ENCODE results near the gene DENND1A.

Gene DENND1A

GRCh38 chr9:123883634-123884033 lies 46.3 kb downstream of the DENND1A start:
- no peak overlapping the region for H3K4me3 ChIP-seq (ENCODE audit: low read length in 2 of 2)
- no peak overlapping the region for H2BK120ac ChIP-seq (ENCODE audit: low read depth, low read length)
- WGBS, 2 donors (ENCODE audit: extremely low coverage in 2 of 2, insufficient read length in 2 of 2, insufficient replicate concordance in 1 of 2): no CpG with 5 or more reads among the region's 1 CpG

GRCh38 chr9:123881604-123882003 lies 48.3 kb downstream of the DENND1A start:
- H3K18ac ChIP-seq (ENCODE audit: low read length): no peak overlapping the region
- no peak for DNase-seq (ENCODE audit: low spot score)

More at GRCh38 chr9:123883634-123884033, 46.3 kb downstream of the DENND1A start:
- Histone ChIP-seq H3K23ac (ENCODE audit: low read depth, low read length, poor library complexity) (no peak overlapping the region), H3K18ac (ENCODE audit: low read length) (no peak overlapping the region), H3K79me1 (ENCODE audit: low read depth, low read length) (peaks cover 7% of the 10 kb centered on the region), H3K27me3 (ENCODE audit: control insufficient read depth in 3 of 3, insufficient read depth in 3 of 3, low read depth in 1 of 3, low read length in 3 of 3) (peaks cover 0 to 2% (median 0%) of the 10 kb centered on the region in 3 experiments), H3K9ac (ENCODE audit: low read depth, low read length, poor library complexity) (no peak overlapping the region), H4K8ac (ENCODE audit: low read depth, low read length) (no peak overlapping the region), H3K36me3 (replicated peaks in 1 of 2; ENCODE audit: control insufficient read depth in 2 of 2, insufficient read depth in 2 of 2, low read length in 2 of 2) (peaks cover 0 to 6% of the 10 kb centered on the region in 2 donors), H2BK12ac (ENCODE audit: low read length) (no peak overlapping the region), H3K14ac (ENCODE audit: low read length) (no peak overlapping the region), H2AFZ (ENCODE audit: low read length) (no peak overlapping the region), H4K91ac (ENCODE audit: low read depth, low read length, poor library complexity) (no peak overlapping the region), H2BK5ac (ENCODE audit: low read length) (no peak overlapping the region), H3K9me3 (replicated peaks in 1 of 2; ENCODE audit: control insufficient read depth in 2 of 2, insufficient read depth in 1 of 2, low read depth in 1 of 2, low read length in 2 of 2) (peaks cover 6 to 16% of the 10 kb centered on the region in 2 donors), H3K4ac (ENCODE audit: low read length) (no peak overlapping the region), H3K4me2 (ENCODE audit: insufficient read depth, low read length, poor library complexity, severe bottlenecking) (no peak overlapping the region), H2AK5ac (ENCODE audit: low read depth, low read length) (no peak overlapping the region), H3K27ac (replicated peaks; ENCODE audit: low read length) (no peak overlapping the region), H2BK15ac (ENCODE audit: low read length) (no peak overlapping the region), H3K4me1 (ENCODE audit: control insufficient read depth in 2 of 2, insufficient read depth in 1 of 2, low read depth in 1 of 2, low read length in 2 of 2) (peaks cover 0 to 7% of the 10 kb centered on the region in 2 donors)
- DNase-seq (ENCODE audit: low spot score): no peak

GRCh38 chr9:123880420-123880819 lies 49.5 kb downstream of the DENND1A start:
- Histone ChIP-seq H3K9me3 (replicated peaks in 1 of 2; ENCODE audit: control insufficient read depth in 2 of 2, insufficient read depth in 1 of 2, low read depth in 1 of 2, low read length in 2 of 2) (peaks cover 0 to 6% of the 10 kb centered on the region in 2 donors), H3K4me1 (ENCODE audit: control insufficient read depth in 2 of 2, insufficient read depth in 1 of 2, low read depth in 1 of 2, low read length in 2 of 2) (peaks cover 0 to 3% of the 10 kb centered on the region in 2 donors), H3K4ac (ENCODE audit: low read length) (no peak overlapping the region), H3K4me3 (ENCODE audit: low read length in 2 of 2) (no peak overlapping the region), H4K8ac (ENCODE audit: low read depth, low read length) (no peak overlapping the region), H3K14ac (ENCODE audit: low read length) (no peak overlapping the region), H4K91ac (ENCODE audit: low read depth, low read length, poor library complexity) (no peak overlapping the region), H3K23ac (ENCODE audit: low read depth, low read length, poor library complexity) (no peak overlapping the region), H3K79me1 (ENCODE audit: low read depth, low read length) (peaks cover under 1% of the 10 kb centered on the region), H2BK120ac (ENCODE audit: low read depth, low read length) (no peak overlapping the region), H2AFZ (ENCODE audit: low read length) (no peak overlapping the region), H3K27me3 (ENCODE audit: control insufficient read depth in 3 of 3, insufficient read depth in 3 of 3, low read depth in 1 of 3, low read length in 3 of 3) (peaks cover 0 to 2% (median 0%) of the 10 kb centered on the region in 3 experiments), H2AK5ac (ENCODE audit: low read depth, low read length) (no peak overlapping the region), H2BK5ac (ENCODE audit: low read length) (no peak overlapping the region), H3K4me2 (ENCODE audit: insufficient read depth, low read length, poor library complexity, severe bottlenecking) (no peak overlapping the region), H2BK12ac (ENCODE audit: low read length) (no peak overlapping the region), H3K18ac (ENCODE audit: low read length) (no peak overlapping the region), H3K9ac (ENCODE audit: low read depth, low read length, poor library complexity) (no peak overlapping the region), H2BK15ac (ENCODE audit: low read length) (no peak overlapping the region), H3K36me3 (replicated peaks in 1 of 2; ENCODE audit: control insufficient read depth in 2 of 2, insufficient read depth in 2 of 2, low read length in 2 of 2) (peaks cover 2 to 7% of the 10 kb centered on the region in 2 donors), H3K27ac (replicated peaks; ENCODE audit: low read length) (no peak overlapping the region)
- no peak for DNase-seq (ENCODE audit: low spot score)
- no CpG with 5 or more reads among the region's 3 CpGs for WGBS, 2 donors (ENCODE audit: extremely low coverage in 2 of 2, insufficient read length in 2 of 2, insufficient replicate concordance in 1 of 2)

More at GRCh38 chr9:123881604-123882003, 48.3 kb downstream of the DENND1A start:
- Histone ChIP-seq H2BK15ac (ENCODE audit: low read length) (no peak overlapping the region), H2BK12ac (ENCODE audit: low read length) (no peak overlapping the region), H3K27me3 (ENCODE audit: control insufficient read depth in 3 of 3, insufficient read depth in 3 of 3, low read depth in 1 of 3, low read length in 3 of 3) (peaks cover 0 to 2% (median 0%) of the 10 kb centered on the region in 3 experiments), H3K36me3 (replicated peaks in 1 of 2; ENCODE audit: control insufficient read depth in 2 of 2, insufficient read depth in 2 of 2, low read length in 2 of 2) (peaks cover 0 to 3% of the 10 kb centered on the region in 2 donors), H3K27ac (replicated peaks; ENCODE audit: low read length) (no peak overlapping the region), H2BK5ac (ENCODE audit: low read length) (no peak overlapping the region), H2BK120ac (ENCODE audit: low read depth, low read length) (no peak overlapping the region), H3K4me2 (ENCODE audit: insufficient read depth, low read length, poor library complexity, severe bottlenecking) (no peak overlapping the region), H3K4ac (ENCODE audit: low read length) (no peak overlapping the region), H3K4me1 (ENCODE audit: control insufficient read depth in 2 of 2, insufficient read depth in 1 of 2, low read depth in 1 of 2, low read length in 2 of 2) (peaks cover 0 to 3% of the 10 kb centered on the region in 2 donors), H4K8ac (ENCODE audit: low read depth, low read length) (no peak overlapping the region), H2AK5ac (ENCODE audit: low read depth, low read length) (no peak overlapping the region), H3K79me1 (ENCODE audit: low read depth, low read length) (peaks cover 2% of the 10 kb centered on the region), H4K91ac (ENCODE audit: low read depth, low read length, poor library complexity) (no peak overlapping the region), H3K9ac (ENCODE audit: low read depth, low read length, poor library complexity) (no peak overlapping the region), H3K9me3 (replicated peaks in 1 of 2; ENCODE audit: control insufficient read depth in 2 of 2, insufficient read depth in 1 of 2, low read depth in 1 of 2, low read length in 2 of 2) (peaks cover 0 to 2% of the 10 kb centered on the region in 2 donors), H2AFZ (ENCODE audit: low read length) (no peak overlapping the region), H3K14ac (ENCODE audit: low read length) (no peak overlapping the region), H3K4me3 (ENCODE audit: low read length in 2 of 2) (no peak overlapping the region), H3K23ac (ENCODE audit: low read depth, low read length, poor library complexity) (no peak overlapping the region)
- WGBS, 2 donors (ENCODE audit: extremely low coverage in 2 of 2, insufficient read length in 2 of 2, insufficient replicate concordance in 1 of 2): no CpG with 5 or more reads among the region's 4 CpGs

GRCh38 chr9:123876750-123877149 lies 53.2 kb downstream of the DENND1A start:
- no peak overlapping the region for H2AK5ac ChIP-seq (ENCODE audit: low read depth, low read length)
- no peak overlapping the region for H3K4me3 ChIP-seq (ENCODE audit: low read length in 2 of 2)
- no peak overlapping the region for H3K14ac ChIP-seq (ENCODE audit: low read length)
- no peak overlapping the region for H2BK5ac ChIP-seq (ENCODE audit: low read length)
- peaks cover 0 to 11% (median 0%) of the 10 kb centered on the region in 3 experiments for H3K27me3 ChIP-seq (ENCODE audit: control insufficient read depth in 3 of 3, insufficient read depth in 3 of 3, low read depth in 1 of 3, low read length in 3 of 3)
- H3K9me3 ChIP-seq (replicated peaks in 1 of 2; ENCODE audit: control insufficient read depth in 2 of 2, insufficient read depth in 1 of 2, low read depth in 1 of 2, low read length in 2 of 2): peaks cover 0 to 6% of the 10 kb centered on the region in 2 donors
- H3K4me1 ChIP-seq (ENCODE audit: control insufficient read depth in 2 of 2, insufficient read depth in 1 of 2, low read depth in 1 of 2, low read length in 2 of 2): peaks cover 0 to 2% of the 10 kb centered on the region in 2 donors
- WGBS, 2 donors (ENCODE audit: extremely low coverage in 2 of 2, insufficient read length in 2 of 2, insufficient replicate concordance in 1 of 2): no CpG with 5 or more reads among the region's 1 CpG
- H3K27ac ChIP-seq (replicated peaks; ENCODE audit: low read length): no peak overlapping the region
- no peak overlapping the region for H2AFZ ChIP-seq (ENCODE audit: low read length)
- H3K4ac ChIP-seq (ENCODE audit: low read length): no peak overlapping the region
- H2BK15ac ChIP-seq (ENCODE audit: low read length): no peak overlapping the region
- H3K4me2 ChIP-seq (ENCODE audit: insufficient read depth, low read length, poor library complexity, severe bottlenecking): no peak overlapping the region
- H3K79me1 ChIP-seq (ENCODE audit: low read depth, low read length): peaks cover 2% of the 10 kb centered on the region
- no peak overlapping the region for H3K23ac ChIP-seq (ENCODE audit: low read depth, low read length, poor library complexity)
- no peak overlapping the region for H3K9ac ChIP-seq (ENCODE audit: low read depth, low read length, poor library complexity)
- no peak overlapping the region for H2BK12ac ChIP-seq (ENCODE audit: low read length)
- no peak for DNase-seq (ENCODE audit: low spot score)
- no peak overlapping the region for H2BK120ac ChIP-seq (ENCODE audit: low read depth, low read length)
- no peak overlapping the region for H3K18ac ChIP-seq (ENCODE audit: low read length)
- no peak overlapping the region for H4K8ac ChIP-seq (ENCODE audit: low read depth, low read length)
- H3K36me3 ChIP-seq (replicated peaks in 1 of 2; ENCODE audit: control insufficient read depth in 2 of 2, insufficient read depth in 2 of 2, low read length in 2 of 2): peaks cover 3 to 7% of the 10 kb centered on the region in 2 donors
- H4K91ac ChIP-seq (ENCODE audit: low read depth, low read length, poor library complexity): no peak overlapping the region

Measured in neuronal stem cell (in vitro differentiated cells).